Suprapubic skin (tissue), 3 donors: ENCODE results near the gene SMARCE1.

Source experiments
- CTCF ChIP-seq, 2 donors: fragments of 200-600 bp in 1 of 2; fragments of 450-650 bp in 1 of 2; sonication (generic) in 1 of 2; IDR thresholded peaks; one replicate each; pipeline ENCODE4 v1.5.1; 2016 to 2019; ENCODE audit warnings: antibody characterized with exemption in 2 of 2, mild to moderate bottlenecking in 1 of 2, moderate library complexity in 1 of 2
- EP300 ChIP-seq: sonication (generic); formaldehyde crosslinking; IDR thresholded peaks from one replicate; pipeline ENCODE4 v1.6.1; 2017; ENCODE audit warnings: antibody characterized with exemption
- POLR2A ChIP-seq, 2 donors: fragments of 450-650 bp; IDR thresholded peaks; one replicate each; pipeline ENCODE4 v1.6.1; 2017; ENCODE audit warnings: antibody characterized with exemption in 2 of 2, mild to moderate bottlenecking in 2 of 2, moderate library complexity in 2 of 2

GRCh38 chr17:40675905-40676304, 28.3 kb upstream of the SMARCE1 start:
- no peak for TF ChIP-seq CTCF (IDR thresholded peaks at IDR 0.05)
- no peak for TF ChIP-seq POLR2A (IDR thresholded peaks at IDR 0.05)
- no peak for TF ChIP-seq EP300
